ENCODE results near the gene PRPF39. TPM values are rescaled to one million over a fixed set of nuclear protein-coding genes. Genes with fewer than 3 reads are reported as not detected.
"Not testable (repeated sequence)": the region's sequence is repeated elsewhere in the genome, so short reads cannot be mapped to it uniquely, and the experiment has no call there.

PRPF39 gene
- total RNA-seq, 1 donor from 2014 or later: 12.9 TPM

GRCh38 chr14:45133683-45134050 lies 49.8 kb downstream of the PRPF39 start:
- ATAC-seq (ENCODE audit: poor library complexity): peak; percentile 9
- intact Hi-C loops (cut with DNase I): loop anchor here (2.0 to 10.0 kb wide), 2 partner anchors 169 to 235 kb away; partner anchors contain the start of genes KLHL28 and TOGARAM1
- DNase-seq: no peak

DNA sequence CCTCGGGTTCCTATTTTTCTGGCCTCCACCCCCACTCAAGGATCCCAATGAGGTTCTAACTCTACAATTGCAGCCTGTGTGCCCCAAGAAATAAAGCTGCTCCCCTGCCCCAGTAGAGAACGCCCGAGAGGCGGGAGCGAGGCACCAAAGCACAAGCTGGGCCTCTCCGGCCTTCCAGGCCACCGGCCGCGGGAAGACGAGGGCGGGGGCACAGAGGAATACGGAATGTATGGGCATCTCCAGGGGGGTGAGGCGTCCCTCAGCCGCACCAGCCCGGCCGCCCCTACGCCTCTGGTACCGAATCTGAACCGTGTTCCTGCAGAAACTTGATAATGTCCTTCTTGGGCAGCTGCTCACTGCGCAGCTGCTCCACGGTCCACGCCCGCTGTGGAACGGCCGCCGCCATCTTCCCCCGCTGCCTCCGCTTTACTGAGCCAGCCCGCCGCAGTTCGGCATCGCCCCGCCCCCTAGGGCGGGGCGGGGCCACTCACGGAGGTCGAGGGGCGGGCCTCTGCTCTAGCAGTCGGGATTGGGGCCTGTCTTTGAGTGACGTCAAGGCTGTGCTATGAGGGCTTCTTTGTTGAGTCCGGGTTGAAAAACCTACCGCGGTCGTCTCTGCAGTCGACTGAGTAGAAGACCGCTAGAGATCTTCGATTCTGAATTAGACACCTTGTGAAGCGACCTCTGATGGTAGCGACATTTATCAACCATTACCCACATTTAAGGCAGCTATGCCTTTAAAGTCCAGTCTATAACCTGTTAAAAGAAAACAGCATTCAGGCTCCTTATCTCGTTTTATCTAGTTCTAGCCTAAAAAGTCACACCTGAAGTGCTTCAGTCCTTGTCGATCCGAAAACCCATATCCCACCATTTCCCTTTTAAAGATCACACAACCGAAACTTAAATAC lies 50.4 kb downstream of the PRPF39 start, which contains the start of gene FKBP3:
Gene FKBP3, minus strand, starts transcription at position 431 of the 908 bp plus-strand sequence. Its CDS starts 25 bp downstream, at position 406.
- ATAC-seq (ENCODE audit: poor library complexity) (peak; percentile 97), DNase-seq (peak; percentile 97)
- intact Hi-C loops (cut with DNase I): loop anchor here (2.0 to 10.0 kb wide), 2 partner anchors 170 to 236 kb away; partner anchors contain the start of genes KLHL28 and TOGARAM1

DNA sequence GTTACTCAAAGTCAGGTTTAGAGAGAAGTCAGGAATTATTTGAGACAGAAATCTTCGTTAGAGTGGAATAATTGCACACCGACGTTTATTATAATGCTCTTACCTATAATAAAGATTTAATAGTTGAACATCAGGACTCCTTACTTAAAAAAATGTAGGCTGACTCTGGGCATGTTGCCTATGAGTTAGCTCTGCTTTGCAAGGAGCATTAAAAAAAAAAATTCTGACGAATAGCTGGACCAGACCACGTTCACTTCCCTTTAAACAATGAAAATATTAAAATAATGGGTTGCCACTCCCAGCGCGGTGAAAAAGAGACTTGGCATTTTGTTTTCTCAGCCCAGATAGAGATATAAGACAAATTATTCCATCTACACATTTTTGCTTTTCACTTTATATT lies 51.2 kb downstream of the PRPF39 start:
- intact Hi-C loops (cut with DNase I): loop anchor here (2.0 to 10.0 kb wide), 2 partner anchors 170 to 236 kb away; partner anchors contain the start of genes KLHL28 and TOGARAM1
- DNase-seq (no peak), ATAC-seq (ENCODE audit: poor library complexity) (no peak)

DNA sequence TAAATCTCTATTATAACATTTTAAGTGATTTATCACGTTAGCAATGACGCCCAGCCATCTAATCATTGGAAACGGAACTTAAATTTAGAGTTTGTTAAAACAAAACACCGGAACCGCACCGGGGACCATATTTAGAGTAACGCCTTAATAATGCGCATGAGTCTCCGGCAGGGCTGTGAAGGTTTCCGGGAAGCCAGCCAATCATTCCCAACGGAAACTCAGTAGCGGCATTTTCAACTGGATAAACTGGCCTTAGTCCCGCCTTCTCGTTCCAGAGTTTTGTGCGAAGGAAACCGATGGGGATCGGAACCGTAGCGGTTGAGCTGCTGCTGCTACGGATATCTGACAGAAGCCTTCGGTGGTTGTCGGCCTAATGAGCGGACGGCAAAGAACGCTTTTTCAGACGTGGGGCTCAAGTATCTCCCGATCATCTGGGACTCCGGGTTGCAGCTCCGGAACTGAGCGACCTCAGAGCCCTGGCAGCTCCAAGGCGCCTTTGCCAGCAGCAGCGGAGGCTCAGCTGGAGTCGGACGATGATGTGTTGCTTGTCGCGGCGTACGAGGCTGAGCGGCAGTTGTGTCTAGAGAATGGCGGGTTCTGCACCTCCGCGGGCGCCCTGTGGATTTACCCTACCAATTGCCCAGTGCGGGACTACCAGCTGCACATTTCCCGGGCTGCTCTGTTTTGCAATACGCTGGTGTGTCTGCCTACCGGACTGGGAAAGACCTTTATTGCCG lies 51.9 kb downstream of the PRPF39 start, which contains the start of gene FANCM:
Gene FANCM, plus strand, starts transcription at position 272 of the 737 bp plus-strand sequence. Its CDS starts 102 bp downstream, at position 374.
- DNase-seq: peak; percentile 88
- intact Hi-C loops (cut with DNase I): loop anchor here (2.0 to 10.0 kb wide), 2 partner anchors 171 to 237 kb away; partner anchors contain the start of genes KLHL28 and TOGARAM1
- peak; percentile 82 for ATAC-seq (ENCODE audit: poor library complexity)

GRCh38 chr14:45136399-45136798 lies 52.5 kb downstream of the PRPF39 start:
- DNase-seq (no peak), ATAC-seq (ENCODE audit: poor library complexity) (no peak)
- intact Hi-C loops (cut with DNase I): loop anchor here (10.0 kb wide), 1 partner anchor 172 kb away; the partner anchor contains the start of genes KLHL28 and TOGARAM1

- ATAC-seq (ENCODE audit: poor library complexity): no peak
- no peak for DNase-seq
- intact Hi-C loops (cut with DNase I): no loop called here
Measured at GRCh38 chr14:45140661-45141187, 56.8 kb downstream of the PRPF39 start.

DNA sequence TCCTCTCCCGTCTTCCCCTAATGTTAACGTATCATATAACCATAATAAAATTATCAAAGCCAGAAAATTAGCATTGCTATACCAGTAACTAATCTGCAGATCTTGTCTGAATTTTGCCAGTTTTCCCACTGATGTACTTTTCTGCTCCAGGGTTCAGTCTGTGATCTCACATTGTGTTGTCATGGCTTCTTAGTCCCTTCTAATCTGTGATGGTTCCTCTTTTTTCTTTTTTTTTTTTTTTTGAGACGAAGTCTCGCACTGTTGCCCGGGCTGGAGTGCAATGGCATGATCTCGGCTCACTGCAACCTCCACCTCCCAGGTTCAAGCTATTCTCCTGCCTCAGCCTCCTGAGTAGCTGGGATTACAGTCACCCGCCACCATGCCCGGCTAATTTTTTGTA lies 58.2 kb downstream of the PRPF39 start:
- intact Hi-C loops (cut with DNase I); ATAC-seq (ENCODE audit: poor library complexity); DNase-seq: not testable (repeated sequence)

- DNase-seq (no peak), ATAC-seq (ENCODE audit: poor library complexity) (no peak)
- intact Hi-C loops (cut with DNase I): no loop called here
Measured at GRCh38 chr14:45144658-45145057, 60.7 kb downstream of the PRPF39 start.

DNA sequence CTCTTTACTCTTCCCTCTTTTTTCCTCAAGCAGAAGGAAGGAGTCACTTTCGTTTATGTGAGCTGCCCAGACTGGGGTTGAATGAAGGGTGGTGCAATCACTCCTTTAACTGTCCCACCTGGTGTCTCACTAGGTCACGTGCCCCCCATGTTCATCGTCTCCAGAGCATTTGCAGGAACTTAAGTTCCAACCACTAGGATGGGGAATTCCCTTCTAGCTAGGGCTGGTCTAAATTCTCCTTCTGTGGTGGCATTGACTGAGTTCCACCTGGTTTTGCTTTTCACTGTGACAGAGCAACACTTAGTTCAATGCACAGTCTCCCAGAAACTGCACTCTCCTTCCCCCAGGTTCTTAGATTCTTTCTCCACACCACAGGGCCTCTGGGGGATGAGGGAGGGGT lies 61.3 kb downstream of the PRPF39 start:
- intact Hi-C loops (cut with DNase I): no loop called here

GRCh38 chr14:45149602-45150001 lies 65.7 kb downstream of the PRPF39 start:
- intact Hi-C loops (cut with DNase I): no loop called here
- DNase-seq: no peak
- ATAC-seq (ENCODE audit: poor library complexity): no peak

More for the DNA sequence above, 61.3 kb downstream of the PRPF39 start:
- DNase-seq (no peak), ATAC-seq (ENCODE audit: poor library complexity) (no peak)

DNA sequence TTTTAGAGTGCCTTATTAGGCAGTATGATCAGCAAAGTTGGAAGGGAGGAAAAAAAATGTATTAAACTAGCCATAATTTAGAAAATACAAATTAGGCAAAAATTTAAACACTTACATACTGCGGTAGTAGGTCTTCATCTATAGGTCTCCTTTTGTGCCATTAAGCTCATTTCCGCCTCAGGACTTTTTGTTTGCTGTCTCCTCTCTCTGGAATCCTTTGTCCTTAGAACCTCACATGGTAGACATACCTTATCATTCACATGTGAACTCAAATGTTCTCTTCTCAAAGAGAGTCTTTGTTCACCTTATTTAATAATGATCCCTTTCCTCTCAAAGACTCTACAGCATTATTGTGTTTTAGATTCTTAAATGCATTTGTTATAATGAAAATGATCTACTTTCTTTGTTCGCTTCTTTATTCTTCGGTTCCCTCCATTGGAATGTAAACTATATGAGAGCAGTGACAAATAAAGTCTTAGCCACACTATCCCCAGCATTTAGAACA lies 66.5 kb downstream of the PRPF39 start:
- DNase-seq (no peak), ATAC-seq (ENCODE audit: poor library complexity) (no peak)
- intact Hi-C loops (cut with DNase I): no loop called here

- no peak for ATAC-seq (ENCODE audit: poor library complexity)
- DNase-seq: no peak
- intact Hi-C loops (cut with DNase I): no loop called here
Measured at GRCh38 chr14:45156067-45156466, 72.2 kb downstream of the PRPF39 start.

Other genes with a start within 250 kb of the PRPF39 start
- 12.2 TPM for gene KLHL28, start 122.2 kb upstream of the PRPF39 start, total RNA-seq
- 20.0 TPM for gene TOGARAM1, start 121.9 kb upstream of the PRPF39 start, total RNA-seq
- 124 TPM for gene FKBP3, start 50.4 kb downstream of the PRPF39 start, total RNA-seq
- 2.9 TPM for gene FANCM, start 51.8 kb downstream of the PRPF39 start, total RNA-seq
- 6.7 TPM for gene MIS18BP1, start 169.1 kb downstream of the PRPF39 start, total RNA-seq